Measurements from ENCODE around the gene PARN. TPM values are rescaled to one million over a fixed set of nuclear protein-coding genes. Genes with fewer than 3 reads are reported as not detected.

Gene PARN
- total and polyA plus RNA-seq, 9 of the 15 experiments (the other 6 are each of a cell fraction or from before 2014, with no cell fraction given), result 9.6 to 51.3 (median 40.4) TPM

DNA sequence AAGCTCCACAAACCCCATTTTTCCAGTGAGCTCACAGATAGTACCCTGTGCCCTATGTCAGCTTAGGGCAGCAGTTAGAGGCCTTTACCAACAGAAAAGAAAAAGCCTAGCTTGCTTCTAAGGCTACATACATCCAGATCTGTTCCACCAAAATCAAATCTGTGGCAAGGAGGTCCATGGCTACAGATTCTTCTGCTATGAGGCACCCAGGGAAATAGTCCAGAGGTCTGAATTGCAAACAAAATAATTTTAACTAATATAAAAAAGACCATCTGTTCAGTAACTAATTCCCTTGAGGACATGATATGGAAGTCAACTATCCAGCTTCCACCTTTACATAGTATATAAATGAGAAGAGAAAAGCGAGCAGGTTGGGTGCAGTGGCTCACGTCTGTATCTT lies 129.3 kb downstream of the PARN start (continued):
- TF ChIP-seq, protein P1, sequence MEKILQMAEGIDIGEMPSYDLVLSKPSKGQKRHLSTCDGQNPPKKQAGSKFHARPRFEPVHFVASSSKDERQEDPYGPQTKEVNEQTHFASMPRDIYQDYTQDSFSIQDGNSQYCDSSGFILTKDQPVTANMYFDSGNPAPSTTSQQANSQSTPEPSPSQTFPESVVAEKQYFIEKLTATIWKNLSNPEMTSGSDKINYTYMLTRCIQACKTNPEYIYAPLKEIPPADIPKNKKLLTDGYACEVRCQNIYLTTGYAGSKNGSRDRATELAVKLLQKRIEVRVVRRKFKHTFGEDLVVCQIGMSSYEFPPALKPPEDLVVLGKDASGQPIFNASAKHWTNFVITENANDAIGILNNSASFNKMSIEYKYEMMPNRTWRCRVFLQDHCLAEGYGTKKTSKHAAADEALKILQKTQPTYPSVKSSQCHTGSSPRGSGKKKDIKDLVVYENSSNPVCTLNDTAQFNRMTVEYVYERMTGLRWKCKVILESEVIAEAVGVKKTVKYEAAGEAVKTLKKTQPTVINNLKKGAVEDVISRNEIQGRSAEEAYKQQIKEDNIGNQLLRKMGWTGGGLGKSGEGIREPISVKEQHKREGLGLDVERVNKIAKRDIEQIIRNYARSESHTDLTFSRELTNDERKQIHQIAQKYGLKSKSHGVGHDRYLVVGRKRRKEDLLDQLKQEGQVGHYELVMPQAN (IDR thresholded peaks at IDR 0.05; ENCODE audit: borderline replicate concordance), result no peak
- TF ChIP-seq ZNF324 (CRISPR knock-in tag; IDR thresholded peaks at IDR 0.05) (no peak), ZNF384 (IDR thresholded peaks at IDR 0.05; ENCODE audit: low read depth, low read length) (no peak), TAF15 (IDR thresholded peaks at IDR 0.05; ENCODE audit: low read depth, low read length) (no peak), SMARCC2 (IDR thresholded peaks at IDR 0.05; ENCODE audit: low read depth) (no peak)
- TF ChIP-seq, protein P2, sequence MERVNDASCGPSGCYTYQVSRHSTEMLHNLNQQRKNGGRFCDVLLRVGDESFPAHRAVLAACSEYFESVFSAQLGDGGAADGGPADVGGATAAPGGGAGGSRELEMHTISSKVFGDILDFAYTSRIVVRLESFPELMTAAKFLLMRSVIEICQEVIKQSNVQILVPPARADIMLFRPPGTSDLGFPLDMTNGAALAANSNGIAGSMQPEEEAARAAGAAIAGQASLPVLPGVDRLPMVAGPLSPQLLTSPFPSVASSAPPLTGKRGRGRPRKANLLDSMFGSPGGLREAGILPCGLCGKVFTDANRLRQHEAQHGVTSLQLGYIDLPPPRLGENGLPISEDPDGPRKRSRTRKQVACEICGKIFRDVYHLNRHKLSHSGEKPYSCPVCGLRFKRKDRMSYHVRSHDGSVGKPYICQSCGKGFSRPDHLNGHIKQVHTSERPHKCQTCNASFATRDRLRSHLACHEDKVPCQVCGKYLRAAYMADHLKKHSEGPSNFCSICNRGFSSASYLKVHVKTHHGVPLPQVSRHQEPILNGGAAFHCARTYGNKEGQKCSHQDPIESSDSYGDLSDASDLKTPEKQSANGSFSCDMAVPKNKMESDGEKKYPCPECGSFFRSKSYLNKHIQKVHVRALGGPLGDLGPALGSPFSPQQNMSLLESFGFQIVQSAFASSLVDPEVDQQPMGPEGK (CRISPR knock-in tag; IDR thresholded peaks at IDR 0.05; ENCODE audit: borderline replicate concordance), result no peak
- TF ChIP-seq, protein P3, sequence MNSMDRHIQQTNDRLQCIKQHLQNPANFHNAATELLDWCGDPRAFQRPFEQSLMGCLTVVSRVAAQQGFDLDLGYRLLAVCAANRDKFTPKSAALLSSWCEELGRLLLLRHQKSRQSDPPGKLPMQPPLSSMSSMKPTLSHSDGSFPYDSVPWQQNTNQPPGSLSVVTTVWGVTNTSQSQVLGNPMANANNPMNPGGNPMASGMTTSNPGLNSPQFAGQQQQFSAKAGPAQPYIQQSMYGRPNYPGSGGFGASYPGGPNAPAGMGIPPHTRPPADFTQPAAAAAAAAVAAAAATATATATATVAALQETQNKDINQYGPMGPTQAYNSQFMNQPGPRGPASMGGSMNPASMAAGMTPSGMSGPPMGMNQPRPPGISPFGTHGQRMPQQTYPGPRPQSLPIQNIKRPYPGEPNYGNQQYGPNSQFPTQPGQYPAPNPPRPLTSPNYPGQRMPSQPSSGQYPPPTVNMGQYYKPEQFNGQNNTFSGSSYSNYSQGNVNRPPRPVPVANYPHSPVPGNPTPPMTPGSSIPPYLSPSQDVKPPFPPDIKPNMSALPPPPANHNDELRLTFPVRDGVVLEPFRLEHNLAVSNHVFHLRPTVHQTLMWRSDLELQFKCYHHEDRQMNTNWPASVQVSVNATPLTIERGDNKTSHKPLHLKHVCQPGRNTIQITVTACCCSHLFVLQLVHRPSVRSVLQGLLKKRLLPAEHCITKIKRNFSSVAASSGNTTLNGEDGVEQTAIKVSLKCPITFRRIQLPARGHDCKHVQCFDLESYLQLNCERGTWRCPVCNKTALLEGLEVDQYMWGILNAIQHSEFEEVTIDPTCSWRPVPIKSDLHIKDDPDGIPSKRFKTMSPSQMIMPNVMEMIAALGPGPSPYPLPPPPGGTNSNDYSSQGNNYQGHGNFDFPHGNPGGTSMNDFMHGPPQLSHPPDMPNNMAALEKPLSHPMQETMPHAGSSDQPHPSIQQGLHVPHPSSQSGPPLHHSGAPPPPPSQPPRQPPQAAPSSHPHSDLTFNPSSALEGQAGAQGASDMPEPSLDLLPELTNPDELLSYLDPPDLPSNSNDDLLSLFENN (IDR thresholded peaks at IDR 0.05; ENCODE audit: low read depth in 2 of 2, low read length in 2 of 2), result no peak
- TF ChIP-seq, protein P4, sequence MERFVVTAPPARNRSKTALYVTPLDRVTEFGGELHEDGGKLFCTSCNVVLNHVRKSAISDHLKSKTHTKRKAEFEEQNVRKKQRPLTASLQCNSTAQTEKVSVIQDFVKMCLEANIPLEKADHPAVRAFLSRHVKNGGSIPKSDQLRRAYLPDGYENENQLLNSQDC (CRISPR knock-in tag; IDR thresholded peaks at IDR 0.05), result no peak

Data from K562 (cell line).